K562 (cell line): Measurements from ENCODE around the gene OBSCN. TPM values are rescaled to one million over a fixed set of nuclear protein-coding genes. Genes with fewer than 3 reads are reported as not detected.

Source experiments
- ATF1 ChIP-seq, 2 experiments: fragments of 450-650 bp in 1 of 2; IDR thresholded peaks; 2 replicates each; pipeline ENCODE4 v1.6.1; 2016; ENCODE audit warnings: missing compliant biosample characterization in 1 of 2, missing genetic modification characterization in 1 of 2
- HCFC1 ChIP-seq: IDR thresholded peaks from 2 replicates; pipeline ENCODE4 v1.6.1; 2012; ENCODE audit warnings: low read depth, low read length, improper control_type of control experiment
- MIER1 ChIP-seq: fragments of 450-650 bp; IDR thresholded peaks from 2 replicates; pipeline ENCODE4 v1.6.1; 2016; ENCODE audit warnings: antibody characterized with exemption, mild to moderate bottlenecking, low read depth
- MTA1 ChIP-seq: fragments of 450-650 bp; IDR thresholded peaks from 2 replicates; pipeline ENCODE4 v1.6.1; 2017; ENCODE audit warnings: borderline replicate concordance
- NR2C2 ChIP-seq, 2 experiments: fragments of 200-800 bp in 1 of 2; sonication (Bioruptor generic) in 1 of 2; sonication (generic) in 1 of 2; formaldehyde crosslinking in 1 of 2; IDR thresholded peaks; 2 replicates each; pipeline versions ENCODE4 v1.6.1 to v1.8.0; 2016 to 2022; ENCODE audit warnings: mild to moderate bottlenecking in 1 of 2, missing compliant biosample characterization in 1 of 2, missing genetic modification characterization in 1 of 2, missing genetic modification reagents in 1 of 2
- PBX2 ChIP-seq, 2 experiments: IDR thresholded peaks in 1 of 2; conservative IDR thresholded peaks in 1 of 2; 2 replicates each; pipeline ENCODE4 v1.6.1; 2016; ENCODE audit warnings: low read depth in 2 of 2, mild to moderate bottlenecking in 1 of 2, missing compliant biosample characterization in 1 of 2, missing genetic modification characterization in 1 of 2, moderate library complexity in 1 of 2
- SIX5 ChIP-seq, 2 experiments: IDR thresholded peaks; 2 replicates each; pipeline ENCODE4 v1.6.1; 2011; ENCODE audit warnings: low read length in 2 of 2, borderline replicate concordance in 1 of 2, low read depth in 1 of 2, mild to moderate bottlenecking in 1 of 2, moderate library complexity in 1 of 2; ENCODE audit not compliant: insufficient read depth in 1 of 2
- XRCC4 ChIP-seq: IDR thresholded peaks from one replicate; pipeline ENCODE4 v1.6.1; 2011; ENCODE audit not compliant: insufficient read depth, insufficient read length; ENCODE audit errors: extremely low read depth
- ZNF445 ChIP-seq: fragments of 250-450 bp; sonication (Bioruptor Pico); IDR thresholded peaks from 2 replicates; pipeline ENCODE4 v1.4.0; 2020; ENCODE audit warnings: low read depth, mild to moderate bottlenecking, moderate library complexity
- polyA plus RNA-seq, 8 experiments: library from polyadenylated mRNA; depleted of rRNA in 4 of 8; stranded (reverse) in 5 of 8; unstranded in 3 of 8; fragments of >200 nt; fragmentation: Nextera tagmentation in 2 of 8; fragmentation: Illumina TruSeq in 1 of 8; extraction: Ambion mirVana in 2 of 8; extraction: Trizol in 1 of 8; gene quantifications; 2 replicates each; pipeline versions ENCODE4 v1.2.1 to v1.2.3, GENCODE V29; 2011 to 2014; ENCODE audit warnings: inconsistent platforms in 1 of 8, missing spikeins in 1 of 8
- total RNA-seq, 7 experiments: library from RNA; depleted of rRNA in 6 of 7; stranded (reverse); fragments of >200 nt in 6 of 7; fragmentation: Illumina TruSeq in 2 of 7; extraction: Trizol in 2 of 7; gene quantifications; 2 replicates each; pipeline versions ENCODE4 v1.2.1 to v1.2.3, GENCODE V29; 2011 to 2021; ENCODE audit warnings: low replicate concordance in 1 of 7
- TF ChIP-seq, protein P1 (sequence below): IDR thresholded peaks from 2 replicates; pipeline ENCODE4 v1.6.1; 2011; ENCODE audit warnings: borderline replicate concordance, low read depth, mild to moderate bottlenecking, moderate library complexity, low read length; ENCODE audit not compliant: insufficient read depth, poor library complexity, severe bottlenecking
- TF ChIP-seq, protein P2 (sequence below), 2 experiments: fragments of 450-650 bp in 1 of 2; sonication (generic) in 1 of 2; formaldehyde crosslinking in 1 of 2; IDR thresholded peaks in 1 of 2; conservative IDR thresholded peaks in 1 of 2; 2 replicates each; pipeline versions ENCODE4 v1.6.1 to v1.8.1; 2016 to 2023; ENCODE audit warnings: mild to moderate bottlenecking in 2 of 2, moderate library complexity in 2 of 2, inconsistent platforms in 1 of 2, missing genetic modification reagents in 1 of 2
- TF ChIP-seq, protein P3 (sequence below): fragments of 450-650 bp; IDR thresholded peaks from 2 replicates; pipeline ENCODE4 v1.6.1; 2017; ENCODE audit warnings: antibody characterized with exemption, mild to moderate bottlenecking

OBSCN gene
- total and polyA plus RNA-seq, 9 of the 15 experiments (the other 6 are each of a cell fraction or from before 2014, with no cell fraction given): 0.18 to 19.7 (median 3.6) TPM

GRCh38 chr1:228267962-228268880 lies 60.4 kb downstream of the OBSCN start (continued):
- TF ChIP-seq NR2C2 (CRISPR knock-in tag; IDR thresholded peaks at IDR 0.05): no peak
- TF ChIP-seq NR2C2 (tag; IDR thresholded peaks at IDR 0.05): no peak
- TF ChIP-seq, protein P1, sequence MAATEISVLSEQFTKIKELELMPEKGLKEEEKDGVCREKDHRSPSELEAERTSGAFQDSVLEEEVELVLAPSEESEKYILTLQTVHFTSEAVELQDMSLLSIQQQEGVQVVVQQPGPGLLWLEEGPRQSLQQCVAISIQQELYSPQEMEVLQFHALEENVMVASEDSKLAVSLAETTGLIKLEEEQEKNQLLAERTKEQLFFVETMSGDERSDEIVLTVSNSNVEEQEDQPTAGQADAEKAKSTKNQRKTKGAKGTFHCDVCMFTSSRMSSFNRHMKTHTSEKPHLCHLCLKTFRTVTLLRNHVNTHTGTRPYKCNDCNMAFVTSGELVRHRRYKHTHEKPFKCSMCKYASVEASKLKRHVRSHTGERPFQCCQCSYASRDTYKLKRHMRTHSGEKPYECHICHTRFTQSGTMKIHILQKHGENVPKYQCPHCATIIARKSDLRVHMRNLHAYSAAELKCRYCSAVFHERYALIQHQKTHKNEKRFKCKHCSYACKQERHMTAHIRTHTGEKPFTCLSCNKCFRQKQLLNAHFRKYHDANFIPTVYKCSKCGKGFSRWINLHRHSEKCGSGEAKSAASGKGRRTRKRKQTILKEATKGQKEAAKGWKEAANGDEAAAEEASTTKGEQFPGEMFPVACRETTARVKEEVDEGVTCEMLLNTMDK: peak; percentile 11
- no peak for TF ChIP-seq PBX2 (CRISPR knock-in tag; IDR thresholded peaks at IDR 0.05; ENCODE audit: low read depth)
- no peak for TF ChIP-seq PBX2 (tag; conservative IDR thresholded peaks at IDR 0.05; ENCODE audit: low read depth)
- TF ChIP-seq HCFC1: no peak
- no peak for TF ChIP-seq ATF1 (CRISPR knock-in tag; IDR thresholded peaks at IDR 0.05)
- peak; percentile 52; the same call in 1 of the 2 replicates for TF ChIP-seq ATF1 (tag; IDR thresholded peaks at IDR 0.05)
- no peak for TF ChIP-seq SIX5 (IDR thresholded peaks at IDR 0.05; ENCODE audit: borderline replicate concordance in 1 of 2, insufficient read depth in 1 of 2, low read depth in 1 of 2, low read length in 2 of 2)
- no peak for TF ChIP-seq XRCC4
- TF ChIP-seq, protein P2, sequence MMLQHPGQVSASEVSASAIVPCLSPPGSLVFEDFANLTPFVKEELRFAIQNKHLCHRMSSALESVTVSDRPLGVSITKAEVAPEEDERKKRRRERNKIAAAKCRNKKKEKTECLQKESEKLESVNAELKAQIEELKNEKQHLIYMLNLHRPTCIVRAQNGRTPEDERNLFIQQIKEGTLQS (IDR thresholded peaks at IDR 0.05): peak; percentile 70
- TF ChIP-seq, protein P2 (CRISPR knock-in tag; conservative IDR thresholded peaks at IDR 0.05): no peak
- TF ChIP-seq, protein P3, sequence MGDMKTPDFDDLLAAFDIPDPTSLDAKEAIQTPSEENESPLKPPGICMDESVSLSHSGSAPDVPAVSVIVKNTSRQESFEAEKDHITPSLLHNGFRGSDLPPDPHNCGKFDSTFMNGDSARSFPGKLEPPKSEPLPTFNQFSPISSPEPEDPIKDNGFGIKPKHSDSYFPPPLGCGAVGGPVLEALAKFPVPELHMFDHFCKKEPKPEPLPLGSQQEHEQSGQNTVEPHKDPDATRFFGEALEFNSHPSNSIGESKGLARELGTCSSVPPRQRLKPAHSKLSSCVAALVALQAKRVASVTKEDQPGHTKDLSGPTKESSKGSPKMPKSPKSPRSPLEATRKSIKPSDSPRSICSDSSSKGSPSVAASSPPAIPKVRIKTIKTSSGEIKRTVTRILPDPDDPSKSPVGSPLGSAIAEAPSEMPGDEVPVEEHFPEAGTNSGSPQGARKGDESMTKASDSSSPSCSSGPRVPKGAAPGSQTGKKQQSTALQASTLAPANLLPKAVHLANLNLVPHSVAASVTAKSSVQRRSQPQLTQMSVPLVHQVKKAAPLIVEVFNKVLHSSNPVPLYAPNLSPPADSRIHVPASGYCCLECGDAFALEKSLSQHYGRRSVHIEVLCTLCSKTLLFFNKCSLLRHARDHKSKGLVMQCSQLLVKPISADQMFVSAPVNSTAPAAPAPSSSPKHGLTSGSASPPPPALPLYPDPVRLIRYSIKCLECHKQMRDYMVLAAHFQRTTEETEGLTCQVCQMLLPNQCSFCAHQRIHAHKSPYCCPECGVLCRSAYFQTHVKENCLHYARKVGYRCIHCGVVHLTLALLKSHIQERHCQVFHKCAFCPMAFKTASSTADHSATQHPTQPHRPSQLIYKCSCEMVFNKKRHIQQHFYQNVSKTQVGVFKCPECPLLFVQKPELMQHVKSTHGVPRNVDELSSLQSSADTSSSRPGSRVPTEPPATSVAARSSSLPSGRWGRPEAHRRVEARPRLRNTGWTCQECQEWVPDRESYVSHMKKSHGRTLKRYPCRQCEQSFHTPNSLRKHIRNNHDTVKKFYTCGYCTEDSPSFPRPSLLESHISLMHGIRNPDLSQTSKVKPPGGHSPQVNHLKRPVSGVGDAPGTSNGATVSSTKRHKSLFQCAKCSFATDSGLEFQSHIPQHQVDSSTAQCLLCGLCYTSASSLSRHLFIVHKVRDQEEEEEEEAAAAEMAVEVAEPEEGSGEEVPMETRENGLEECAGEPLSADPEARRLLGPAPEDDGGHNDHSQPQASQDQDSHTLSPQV: 0 out of 2 replicates have a peak, but pooled peaks have one; percentile 2
- TF ChIP-seq ZNF445: no peak
- TF ChIP-seq MTA1: no peak
- TF ChIP-seq MIER1: no peak
